ENCODE data around the gene UBL3. TPM values are rescaled to one million over a fixed set of nuclear protein-coding genes. Genes with fewer than 3 reads are reported as not detected.

The UBL3 gene
- polyA plus RNA-seq, 2 of the 4 experiments (the other 2 are of a cell fraction), result 9.2 to 17.1 TPM

DNA sequence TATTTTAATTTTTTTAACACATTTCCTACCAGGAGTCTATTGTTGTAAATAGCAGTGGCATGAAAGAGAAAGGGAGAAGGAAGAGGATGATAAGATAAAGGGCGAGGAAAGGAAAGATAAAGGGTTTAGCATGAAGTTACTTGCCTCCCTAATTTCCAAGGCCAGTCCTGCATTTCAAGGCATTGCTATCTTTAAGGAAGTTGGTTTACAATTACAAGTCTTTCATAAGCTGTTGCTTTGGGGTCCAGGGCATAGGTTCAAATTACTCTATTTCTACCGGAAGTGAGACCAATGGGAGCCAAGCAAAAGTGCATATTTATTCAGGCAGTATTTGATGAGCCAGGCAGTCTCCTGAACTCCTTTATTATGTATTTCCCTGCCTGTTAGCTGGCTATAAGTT lies 27.7 kb upstream of the UBL3 start:
- H3K4me1 ChIP-seq, result no peaks in the 10 kb centered on the region
- no peak overlapping the region for H3K27ac ChIP-seq
- DNase-seq (ENCODE audit: low read depth in 1 of 2, low spot score in 1 of 2) (no peak), FAIRE-seq (no peak), ATAC-seq (no peak)
- no peak overlapping the region for H3K4me3 ChIP-seq
- POLR2A ChIA-PET, result no interaction called here
- H3K9me3 ChIP-seq, result no peaks in the 10 kb centered on the region
- H3K4me2 ChIP-seq, result no peak overlapping the region
- WGBS (ENCODE audit: missing lambda C conversion rate), result 75% methylated on average over 2 of the region's 2 CpGs
- no peak for TF ChIP-seq MYC (IDR thresholded peaks at IDR 0.05; ENCODE audit: borderline replicate concordance, low read length)
- CTCF ChIA-PET, result interaction anchor here (1.0 kb wide), 1 partner anchor 46 kb away, joined by 3 read pairs; no protein-coding TSS in a partner anchor

DNA sequence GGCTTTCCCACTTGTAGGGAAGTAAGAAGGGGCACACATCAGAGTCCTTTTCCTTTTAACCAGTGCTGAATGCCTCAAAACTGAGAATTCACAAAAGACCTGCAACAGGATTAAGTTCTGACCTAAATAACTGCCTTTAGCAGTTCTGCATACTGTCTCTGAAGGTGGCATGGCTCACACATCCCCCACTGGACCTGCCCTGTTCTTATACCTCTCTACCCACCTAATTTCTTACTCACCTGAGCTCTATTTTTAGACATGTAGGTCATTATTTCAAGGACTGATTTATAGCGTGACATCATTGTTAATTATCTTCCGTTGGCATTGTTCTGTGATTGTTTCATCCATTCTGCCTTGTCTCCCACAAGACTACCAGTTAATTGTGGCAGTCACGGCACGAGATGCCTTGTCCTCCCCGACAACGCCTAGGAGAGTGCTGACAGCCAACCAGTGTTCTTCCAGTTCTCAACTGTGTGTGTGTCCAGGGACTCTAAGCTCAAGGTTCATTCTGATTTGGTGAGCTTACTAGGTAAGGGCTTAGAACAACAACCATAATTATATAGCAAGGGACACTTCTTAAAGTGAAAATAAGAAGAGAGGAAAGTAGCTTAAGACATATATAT lies 27.1 kb upstream of the UBL3 start:
- Histone ChIP-seq H3K4me1 (no peaks in the 10 kb centered on the region), H3K27ac (no peak overlapping the region), H3K4me2 (no peak overlapping the region), H3K9me3 (no peaks in the 10 kb centered on the region), H3K4me3 (no peak overlapping the region)
- TF ChIP-seq, protein P1, sequence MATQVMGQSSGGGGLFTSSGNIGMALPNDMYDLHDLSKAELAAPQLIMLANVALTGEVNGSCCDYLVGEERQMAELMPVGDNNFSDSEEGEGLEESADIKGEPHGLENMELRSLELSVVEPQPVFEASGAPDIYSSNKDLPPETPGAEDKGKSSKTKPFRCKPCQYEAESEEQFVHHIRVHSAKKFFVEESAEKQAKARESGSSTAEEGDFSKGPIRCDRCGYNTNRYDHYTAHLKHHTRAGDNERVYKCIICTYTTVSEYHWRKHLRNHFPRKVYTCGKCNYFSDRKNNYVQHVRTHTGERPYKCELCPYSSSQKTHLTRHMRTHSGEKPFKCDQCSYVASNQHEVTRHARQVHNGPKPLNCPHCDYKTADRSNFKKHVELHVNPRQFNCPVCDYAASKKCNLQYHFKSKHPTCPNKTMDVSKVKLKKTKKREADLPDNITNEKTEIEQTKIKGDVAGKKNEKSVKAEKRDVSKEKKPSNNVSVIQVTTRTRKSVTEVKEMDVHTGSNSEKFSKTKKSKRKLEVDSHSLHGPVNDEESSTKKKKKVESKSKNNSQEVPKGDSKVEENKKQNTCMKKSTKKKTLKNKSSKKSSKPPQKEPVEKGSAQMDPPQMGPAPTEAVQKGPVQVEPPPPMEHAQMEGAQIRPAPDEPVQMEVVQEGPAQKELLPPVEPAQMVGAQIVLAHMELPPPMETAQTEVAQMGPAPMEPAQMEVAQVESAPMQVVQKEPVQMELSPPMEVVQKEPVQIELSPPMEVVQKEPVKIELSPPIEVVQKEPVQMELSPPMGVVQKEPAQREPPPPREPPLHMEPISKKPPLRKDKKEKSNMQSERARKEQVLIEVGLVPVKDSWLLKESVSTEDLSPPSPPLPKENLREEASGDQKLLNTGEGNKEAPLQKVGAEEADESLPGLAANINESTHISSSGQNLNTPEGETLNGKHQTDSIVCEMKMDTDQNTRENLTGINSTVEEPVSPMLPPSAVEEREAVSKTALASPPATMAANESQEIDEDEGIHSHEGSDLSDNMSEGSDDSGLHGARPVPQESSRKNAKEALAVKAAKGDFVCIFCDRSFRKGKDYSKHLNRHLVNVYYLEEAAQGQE (IDR thresholded peaks at IDR 0.05), result no peak
- TF ChIP-seq RCOR1 (IDR thresholded peaks at IDR 0.05; ENCODE audit: low read depth, low read length), result no peak
- no peak for TF ChIP-seq HEYL (CRISPR knock-in tag; IDR thresholded peaks at IDR 0.05)
- no peak for TF ChIP-seq SREBF2 (IDR thresholded peaks at IDR 0.05)
- no peak for TF ChIP-seq MAFK (IDR thresholded peaks at IDR 0.05; ENCODE audit: partially characterized antibody)
- TF ChIP-seq, protein P2, sequence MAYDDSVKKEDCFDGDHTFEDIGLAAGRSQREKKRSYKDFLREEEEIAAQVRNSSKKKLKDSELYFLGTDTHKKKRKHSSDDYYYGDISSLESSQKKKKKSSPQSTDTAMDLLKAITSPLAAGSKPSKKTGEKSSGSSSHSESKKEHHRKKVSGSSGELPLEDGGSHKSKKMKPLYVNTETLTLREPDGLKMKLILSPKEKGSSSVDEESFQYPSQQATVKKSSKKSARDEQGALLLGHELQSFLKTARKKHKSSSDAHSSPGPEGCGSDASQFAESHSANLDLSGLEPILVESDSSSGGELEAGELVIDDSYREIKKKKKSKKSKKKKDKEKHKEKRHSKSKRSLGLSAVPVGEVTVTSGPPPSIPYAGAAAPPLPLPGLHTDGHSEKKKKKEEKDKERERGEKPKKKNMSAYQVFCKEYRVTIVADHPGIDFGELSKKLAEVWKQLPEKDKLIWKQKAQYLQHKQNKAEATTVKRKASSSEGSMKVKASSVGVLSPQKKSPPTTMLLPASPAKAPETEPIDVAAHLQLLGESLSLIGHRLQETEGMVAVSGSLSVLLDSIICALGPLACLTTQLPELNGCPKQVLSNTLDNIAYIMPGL (CRISPR knock-in tag; IDR thresholded peaks at IDR 0.05; ENCODE audit: borderline replicate concordance), result no peak
- no peak for TF ChIP-seq RAD21 (conservative IDR thresholded peaks at IDR 0.05 in 1 of 2, IDR thresholded peaks at IDR 0.05 in 1 of 2)
- TF ChIP-seq TFCP2L1 (CRISPR knock-in tag; IDR thresholded peaks at IDR 0.05), result no peak
- no peak for TF ChIP-seq HOXB13 (CRISPR knock-in tag; IDR thresholded peaks at IDR 0.05; ENCODE audit: low read depth)
- no peak for TF ChIP-seq HOXB5 (CRISPR knock-in tag; IDR thresholded peaks at IDR 0.05)
- no peak for TF ChIP-seq EHMT2 (IDR thresholded peaks at IDR 0.05; ENCODE audit: low read depth)
- no peak for TF ChIP-seq GATA3 (IDR thresholded peaks at IDR 0.05; ENCODE audit: borderline replicate concordance)
- no peak for TF ChIP-seq POLR2AphosphoS2 (conservative IDR thresholded peaks at IDR 0.05; ENCODE audit: low read length)
- TF ChIP-seq, protein P3, sequence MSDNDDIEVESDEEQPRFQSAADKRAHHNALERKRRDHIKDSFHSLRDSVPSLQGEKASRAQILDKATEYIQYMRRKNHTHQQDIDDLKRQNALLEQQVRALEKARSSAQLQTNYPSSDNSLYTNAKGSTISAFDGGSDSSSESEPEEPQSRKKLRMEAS (IDR thresholded peaks at IDR 0.05), result no peak
- no peak for TF ChIP-seq ZSCAN20 (CRISPR knock-in tag; IDR thresholded peaks at IDR 0.05)
- no peak for TF ChIP-seq PHF8 (IDR thresholded peaks at IDR 0.05; ENCODE audit: borderline replicate concordance, low read depth)
- DNase-seq (ENCODE audit: low read depth in 1 of 2, low spot score in 1 of 2) (no peak), ATAC-seq (no peak), FAIRE-seq (no peak)
- 72% methylated on average over 4 of the region's 6 CpGs for WGBS (ENCODE audit: missing lambda C conversion rate)
- POLR2A ChIA-PET, result no interaction called here
- CTCF ChIA-PET, result interaction anchor here (1.0 kb wide), 1 partner anchor 46 kb away, joined by 3 read pairs; no protein-coding TSS in a partner anchor

DNA sequence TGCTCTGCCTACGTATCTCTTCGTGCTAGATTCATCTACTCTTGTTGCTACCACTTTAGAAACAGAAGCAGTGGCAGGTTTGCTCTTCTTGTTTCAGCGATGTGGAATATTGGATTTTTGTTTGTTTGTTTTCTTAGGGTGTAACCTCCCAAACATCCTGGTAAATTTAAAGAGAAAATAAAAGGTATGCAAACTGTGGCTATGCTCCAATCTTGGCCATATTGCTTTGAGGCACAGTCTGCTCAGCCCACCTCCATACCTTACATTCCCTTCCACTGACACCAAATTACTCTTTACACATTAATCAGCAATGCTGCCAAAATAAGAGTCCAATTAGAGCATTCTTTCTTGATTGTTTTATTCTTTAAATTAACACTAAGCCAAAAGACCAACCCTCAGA lies 25.2 kb upstream of the UBL3 start:
- ATAC-seq (no peak), DNase-seq (ENCODE audit: low read depth in 1 of 2, low spot score in 1 of 2) (no peak), FAIRE-seq (no peak)
- no peaks in the 10 kb centered on the region for H3K9me3 ChIP-seq
- no peak for TF ChIP-seq KDM1A (IDR thresholded peaks at IDR 0.05; ENCODE audit: low read depth)
- TF ChIP-seq, protein P1 (IDR thresholded peaks at IDR 0.05), result no peak
- TF ChIP-seq ZSCAN20 (CRISPR knock-in tag; IDR thresholded peaks at IDR 0.05), result no peak
- no peak for TF ChIP-seq FOSB (CRISPR knock-in tag; IDR thresholded peaks at IDR 0.05)
- TF ChIP-seq HOXA7 (CRISPR knock-in tag; IDR thresholded peaks at IDR 0.05), result no peak
- TF ChIP-seq POLR2AphosphoS2 (conservative IDR thresholded peaks at IDR 0.05; ENCODE audit: low read length), result no peak
- TF ChIP-seq CBX8 (IDR thresholded peaks at IDR 0.05), result no peak
- TF ChIP-seq, protein P3 (IDR thresholded peaks at IDR 0.05), result no peak
- no peak for TF ChIP-seq SREBF2 (IDR thresholded peaks at IDR 0.05)
- TF ChIP-seq HDAC2 (IDR thresholded peaks at IDR 0.05), result no peak
- no peak for TF ChIP-seq PHF8 (IDR thresholded peaks at IDR 0.05; ENCODE audit: borderline replicate concordance, low read depth)
- no peak for TF ChIP-seq POLR2A (IDR thresholded peaks at IDR 0.05; ENCODE audit: low read length)
- no peak for TF ChIP-seq HOXB13 (CRISPR knock-in tag; IDR thresholded peaks at IDR 0.05; ENCODE audit: low read depth)
- ChIA-PET POLR2A (no interaction called here), CTCF (no interaction called here)
- H3K27ac ChIP-seq, result no peak overlapping the region
- 79% methylated on average over 3 of the region's 3 CpGs for WGBS (ENCODE audit: missing lambda C conversion rate)
- H3K4me2 ChIP-seq, result no peak overlapping the region
- no peaks in the 10 kb centered on the region for H3K4me1 ChIP-seq
- H3K4me3 ChIP-seq, result no peak overlapping the region
